ENCODE data around the gene AFTPH.

Gene AFTPH

GRCh38 chr2:64612575-64613195, 88.6 kb downstream of the AFTPH start:
- DNase-seq (ENCODE audit: low read depth) = no peak

- no peak for DNase-seq (ENCODE audit: low read depth)
These were observed 89.1 kb downstream of the AFTPH start for GRCh38 chr2:64613276-64613675.

- DNase-seq (ENCODE audit: low read depth) = no peak
These were observed 91.2 kb downstream of the AFTPH start for GRCh38 chr2:64615192-64615763.

- no peak for DNase-seq (ENCODE audit: low read depth)
These were observed 91.9 kb downstream of the AFTPH start for GRCh38 chr2:64615844-64616536.

- DNase-seq (ENCODE audit: low read depth) = no peak
These were observed 93.6 kb downstream of the AFTPH start for GRCh38 chr2:64617631-64618151.

- no peak for DNase-seq (ENCODE audit: low read depth)
These were observed 96.5 kb downstream of the AFTPH start for GRCh38 chr2:64620661-64621060.

- peak; percentile 22 for DNase-seq (ENCODE audit: low read depth)
These were observed 98.5 kb downstream of the AFTPH start for GRCh38 chr2:64622443-64623241.

- no peak for DNase-seq (ENCODE audit: low read depth)
These were observed 99.2 kb downstream of the AFTPH start for GRCh38 chr2:64623242-64623850.

- no peak for DNase-seq (ENCODE audit: low read depth)
These were observed 100.0 kb downstream of the AFTPH start for GRCh38 chr2:64624108-64624610.

GRCh38 chr2:64624862-64625261, 100.7 kb downstream of the AFTPH start:
- no peak for DNase-seq (ENCODE audit: low read depth)

- no peak for DNase-seq (ENCODE audit: low read depth)
These were observed 101.4 kb downstream of the AFTPH start for GRCh38 chr2:64625299-64626145.

- no peak for DNase-seq (ENCODE audit: low read depth)
These were observed 102.2 kb downstream of the AFTPH start for GRCh38 chr2:64626146-64626809.

GRCh38 chr2:64626963-64627760, 103.0 kb downstream of the AFTPH start:
- DNase-seq (ENCODE audit: low read depth) = no peak

GRCh38 chr2:64627860-64628841, 104.0 kb downstream of the AFTPH start:
- no peak for DNase-seq (ENCODE audit: low read depth)

GRCh38 chr2:64629329-64629781, 105.2 kb downstream of the AFTPH start:
- DNase-seq (ENCODE audit: low read depth) = no peak

GRCh38 chr2:64629875-64630274, 105.7 kb downstream of the AFTPH start:
- DNase-seq (ENCODE audit: low read depth) = no peak

- no peak for DNase-seq (ENCODE audit: low read depth)
These were observed 106.6 kb downstream of the AFTPH start for GRCh38 chr2:64630752-64631151.

- DNase-seq (ENCODE audit: low read depth) = no peak
These were observed 107.6 kb downstream of the AFTPH start for GRCh38 chr2:64631771-64632170.

All from iris pigment epithelial cell (primary cell).